ENCODE data around the gene FMNL3. TPM values are rescaled to one million over a fixed set of nuclear protein-coding genes. Genes with fewer than 3 reads are reported as not detected.

Gene FMNL3
- polyA plus RNA-seq, 1 experiment, result 13.3 TPM

- no peak for TF ChIP-seq CTCF (IDR thresholded peaks at IDR 0.05; ENCODE audit: insufficient read depth, low read depth, low read length)
- POLR2A ChIA-PET, result no interaction called here
- Histone ChIP-seq H3K27me3 (ENCODE audit: control insufficient read depth, insufficient read depth, low read length) (no peaks in the 10 kb centered on the region), H3K36me3 (ENCODE audit: control insufficient read depth, insufficient read depth, low read length) (peaks cover 46% of the 10 kb centered on the region), H3K4me3 (ENCODE audit: low read depth, low read length) (no peak overlapping the region)
- DNase-seq (ENCODE audit: low read depth), result no peak
- CTCF ChIA-PET, result interaction anchor here (1.4 to 22.3 kb wide), 3 partner anchors 9 to 63 kb away, joined by 3 to 413 read pairs (median 3); partner anchors contain the start of gene FMNL3
Measured at GRCh38 chr12:49646331-49646830, 60.8 kb downstream of the FMNL3 start.

- H3K4me3 ChIP-seq (ENCODE audit: low read depth, low read length), result no peak overlapping the region
- no peak for TF ChIP-seq CTCF (IDR thresholded peaks at IDR 0.05; ENCODE audit: insufficient read depth, low read depth, low read length)
- ChIA-PET CTCF (interaction anchor here (0.6 to 22.3 kb wide), 24 partner anchors 8 to 1740 kb away, joined by 3 to 413 read pairs (median 4); partner anchors contain the start of genes FMNL3 and TMBIM6), POLR2A (interaction anchor here (0.5 kb wide), 1 partner anchor 61 kb away, joined by 4 read pairs; no protein-coding TSS in a partner anchor)
- peaks cover 44% of the 10 kb centered on the region for H3K36me3 ChIP-seq (ENCODE audit: control insufficient read depth, insufficient read depth, low read length)
- no peak for DNase-seq (ENCODE audit: low read depth)
- no peaks in the 10 kb centered on the region for H3K27me3 ChIP-seq (ENCODE audit: control insufficient read depth, insufficient read depth, low read length)
Measured at GRCh38 chr12:49645146-49646039, 61.8 kb downstream of the FMNL3 start.

- no peak for DNase-seq (ENCODE audit: low read depth)
- H3K27me3 ChIP-seq (ENCODE audit: control insufficient read depth, insufficient read depth, low read length), result no peaks in the 10 kb centered on the region
- ChIA-PET CTCF (interaction anchor here (0.6 to 22.3 kb wide), 22 partner anchors 10 to 1739 kb away, joined by 3 to 413 read pairs (median 4); partner anchors contain the start of genes FMNL3 and TMBIM6), POLR2A (no interaction called here)
- no peak overlapping the region for H3K4me3 ChIP-seq (ENCODE audit: low read depth, low read length)
- peaks cover 41% of the 10 kb centered on the region for H3K36me3 ChIP-seq (ENCODE audit: control insufficient read depth, insufficient read depth, low read length)
- TF ChIP-seq CTCF (IDR thresholded peaks at IDR 0.05; ENCODE audit: insufficient read depth, low read depth, low read length), result peak; percentile 96
Measured at GRCh38 chr12:49644620-49644994, 62.6 kb downstream of the FMNL3 start.

- DNase-seq (ENCODE audit: low read depth), result no peak
- no peak for TF ChIP-seq CTCF (IDR thresholded peaks at IDR 0.05; ENCODE audit: insufficient read depth, low read depth, low read length)
- Histone ChIP-seq H3K4me3 (ENCODE audit: low read depth, low read length) (no peak overlapping the region), H3K27me3 (ENCODE audit: control insufficient read depth, insufficient read depth, low read length) (no peaks in the 10 kb centered on the region), H3K36me3 (ENCODE audit: control insufficient read depth, insufficient read depth, low read length) (peaks cover 38% of the 10 kb centered on the region)
- ChIA-PET POLR2A (no interaction called here), CTCF (interaction anchor here (0.5 to 22.3 kb wide), 19 partner anchors 10 to 120 kb away, joined by 3 to 413 read pairs (median 4); partner anchors contain the start of genes FMNL3 and TMBIM6)
Measured at GRCh38 chr12:49643961-49644619, 63.1 kb downstream of the FMNL3 start.

- ChIA-PET CTCF (interaction anchor here (0.9 to 22.3 kb wide), 7 partner anchors 15 to 98 kb away, joined by 3 to 413 read pairs (median 9); partner anchors contain the start of genes FMNL3 and TMBIM6), POLR2A (no interaction called here)
- peaks cover 34% of the 10 kb centered on the region for H3K36me3 ChIP-seq (ENCODE audit: control insufficient read depth, insufficient read depth, low read length)
- no peak overlapping the region for H3K4me3 ChIP-seq (ENCODE audit: low read depth, low read length)
- no peak for DNase-seq (ENCODE audit: low read depth)
- no peaks in the 10 kb centered on the region for H3K27me3 ChIP-seq (ENCODE audit: control insufficient read depth, insufficient read depth, low read length)
- TF ChIP-seq CTCF (IDR thresholded peaks at IDR 0.05; ENCODE audit: insufficient read depth, low read depth, low read length), result no peak
Measured at GRCh38 chr12:49643135-49643534, 64.1 kb downstream of the FMNL3 start.

All from BJ (cell line).